ENCODE measurements around the gene PTPN2. TPM values are rescaled to one million over a fixed set of nuclear protein-coding genes. Genes with fewer than 3 reads are reported as not detected.

Gene PTPN2
- total RNA-seq, 1 experiment from 2014 or later: 58.1 TPM

- TF ChIP-seq, protein P1, sequence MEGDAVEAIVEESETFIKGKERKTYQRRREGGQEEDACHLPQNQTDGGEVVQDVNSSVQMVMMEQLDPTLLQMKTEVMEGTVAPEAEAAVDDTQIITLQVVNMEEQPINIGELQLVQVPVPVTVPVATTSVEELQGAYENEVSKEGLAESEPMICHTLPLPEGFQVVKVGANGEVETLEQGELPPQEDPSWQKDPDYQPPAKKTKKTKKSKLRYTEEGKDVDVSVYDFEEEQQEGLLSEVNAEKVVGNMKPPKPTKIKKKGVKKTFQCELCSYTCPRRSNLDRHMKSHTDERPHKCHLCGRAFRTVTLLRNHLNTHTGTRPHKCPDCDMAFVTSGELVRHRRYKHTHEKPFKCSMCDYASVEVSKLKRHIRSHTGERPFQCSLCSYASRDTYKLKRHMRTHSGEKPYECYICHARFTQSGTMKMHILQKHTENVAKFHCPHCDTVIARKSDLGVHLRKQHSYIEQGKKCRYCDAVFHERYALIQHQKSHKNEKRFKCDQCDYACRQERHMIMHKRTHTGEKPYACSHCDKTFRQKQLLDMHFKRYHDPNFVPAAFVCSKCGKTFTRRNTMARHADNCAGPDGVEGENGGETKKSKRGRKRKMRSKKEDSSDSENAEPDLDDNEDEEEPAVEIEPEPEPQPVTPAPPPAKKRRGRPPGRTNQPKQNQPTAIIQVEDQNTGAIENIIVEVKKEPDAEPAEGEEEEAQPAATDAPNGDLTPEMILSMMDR (IDR thresholded peaks at IDR 0.05; ENCODE audit: unreplicated experiment): no peak
- H3K4me3 Mint-ChIP-seq (ENCODE audit: low read depth, unreplicated experiment): no peak overlapping the region
- no peak for DNase-seq
- intact Hi-C loops (cut with micrococcal nuclease; ENCODE audit: unreplicated experiment): no loop called here
- BruUV-seq (replicated peaks): no TSS peak
- H3K36me3 Mint-ChIP-seq (ENCODE audit: insufficient read depth, unreplicated experiment): no peaks in the 10 kb centered on the region
- H3K4me1 Mint-ChIP-seq (ENCODE audit: low read depth, unreplicated experiment): no peaks in the 10 kb centered on the region
- CTCF ChIA-PET: no interaction called here
- peaks cover 11% of the 10 kb centered on the region for H3K27me3 Mint-ChIP-seq (ENCODE audit: unreplicated experiment)
- no peaks in the 10 kb centered on the region for H3K9me3 Mint-ChIP-seq (ENCODE audit: low read depth, unreplicated experiment)
- H3K27ac Mint-ChIP-seq (ENCODE audit: unreplicated experiment): no peak overlapping the region
Observed at GRCh38 chr18:12754511-12754910, 129.5 kb downstream of the PTPN2 start.

- Mint-ChIP-seq H3K9me3 (ENCODE audit: low read depth, unreplicated experiment) (no peaks in the 10 kb centered on the region), H3K27ac (ENCODE audit: unreplicated experiment) (no peak overlapping the region)
- TF ChIP-seq, protein P1 (IDR thresholded peaks at IDR 0.05; ENCODE audit: unreplicated experiment): no peak
Observed at GRCh38 chr18:12751891-12752290, 132.1 kb downstream of the PTPN2 start.

DNA sequence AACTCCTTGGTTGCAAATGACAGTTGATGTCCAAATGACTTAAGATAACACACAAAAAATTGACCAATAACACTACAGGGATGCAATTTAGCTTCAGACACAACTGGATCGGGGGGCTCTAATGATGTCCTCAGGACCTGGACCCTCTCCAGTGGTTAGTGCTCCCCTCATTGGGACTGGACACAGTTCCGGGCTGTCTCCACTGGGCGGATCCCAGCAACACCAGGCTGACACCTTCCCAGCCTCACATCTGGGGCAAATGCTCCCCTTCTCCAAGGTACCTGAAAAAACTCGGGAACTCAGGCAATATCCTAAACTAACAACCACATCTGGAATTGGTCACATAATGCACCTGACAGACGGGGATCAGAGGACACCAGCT lies 132.5 kb downstream of the PTPN2 start:
- Mint-ChIP-seq H3K4me1 (ENCODE audit: low read depth, unreplicated experiment) (no peaks in the 10 kb centered on the region), H3K4me3 (ENCODE audit: low read depth, unreplicated experiment) (no peak overlapping the region), H3K27ac (ENCODE audit: unreplicated experiment) (no peak overlapping the region), H3K9me3 (ENCODE audit: low read depth, unreplicated experiment) (no peaks in the 10 kb centered on the region), H3K36me3 (ENCODE audit: insufficient read depth, unreplicated experiment) (no peaks in the 10 kb centered on the region), H3K27me3 (ENCODE audit: unreplicated experiment) (peaks cover 20% of the 10 kb centered on the region)
- DNase-seq: no peak
- intact Hi-C loops (cut with micrococcal nuclease; ENCODE audit: unreplicated experiment): no loop called here
- CTCF ChIA-PET: no interaction called here
- TF ChIP-seq, protein P1 (IDR thresholded peaks at IDR 0.05; ENCODE audit: unreplicated experiment): no peak
- no TSS peak for BruUV-seq (replicated peaks)

More at GRCh38 chr18:12751891-12752290, 132.1 kb downstream of the PTPN2 start:
- CTCF ChIA-PET: no interaction called here
- no peak for DNase-seq
- H3K4me1 Mint-ChIP-seq (ENCODE audit: low read depth, unreplicated experiment): no peaks in the 10 kb centered on the region
- H3K27me3 Mint-ChIP-seq (ENCODE audit: unreplicated experiment): peaks cover 20% of the 10 kb centered on the region
- BruUV-seq (replicated peaks): no TSS peak
- H3K36me3 Mint-ChIP-seq (ENCODE audit: insufficient read depth, unreplicated experiment): no peaks in the 10 kb centered on the region
- intact Hi-C loops (cut with micrococcal nuclease; ENCODE audit: unreplicated experiment): no loop called here
- H3K4me3 Mint-ChIP-seq (ENCODE audit: low read depth, unreplicated experiment): no peak overlapping the region

DNA sequence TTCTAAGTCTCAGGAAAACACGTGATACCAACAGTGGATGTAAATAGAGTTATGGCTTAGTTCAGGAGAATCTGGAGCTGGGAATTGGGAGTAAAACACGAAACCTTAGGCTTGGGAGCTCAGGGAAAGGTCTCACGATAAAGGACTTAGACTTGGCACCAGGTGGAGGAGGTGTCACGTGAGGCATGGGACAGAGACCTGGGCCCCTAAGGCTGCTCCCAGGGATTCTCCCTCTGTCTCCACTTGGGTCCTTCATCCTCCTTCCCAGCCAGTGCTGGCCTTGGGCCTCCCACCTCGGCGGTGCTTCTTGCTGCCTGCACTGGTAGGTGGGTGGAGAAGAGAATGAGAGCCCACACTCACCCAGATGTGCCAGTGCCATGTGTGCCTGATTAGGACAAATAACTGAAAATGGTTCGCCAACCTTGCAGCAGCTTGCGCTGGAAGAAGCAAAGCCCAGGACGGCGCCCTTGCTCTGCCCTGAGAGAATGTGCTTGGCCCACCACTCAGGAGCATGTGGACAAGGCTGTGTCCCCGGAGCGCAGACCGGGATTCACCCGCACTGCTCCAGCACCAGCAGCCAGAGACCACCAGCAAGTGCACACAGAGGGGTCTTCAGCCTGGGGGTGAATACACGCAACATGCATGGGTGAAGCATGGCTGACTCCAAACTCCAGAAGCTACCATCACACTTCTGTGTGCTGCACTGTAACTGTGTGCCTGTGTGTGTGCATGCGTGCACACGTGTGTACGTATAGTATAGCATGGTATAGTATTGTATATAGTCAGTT lies 133.1 kb downstream of the PTPN2 start:
- peaks cover 20% of the 10 kb centered on the region for H3K27me3 Mint-ChIP-seq (ENCODE audit: unreplicated experiment)
- TF ChIP-seq, protein P1 (IDR thresholded peaks at IDR 0.05; ENCODE audit: unreplicated experiment): no peak
- H3K9me3 Mint-ChIP-seq (ENCODE audit: low read depth, unreplicated experiment): no peaks in the 10 kb centered on the region
- intact Hi-C loops (cut with micrococcal nuclease; ENCODE audit: unreplicated experiment): no loop called here
- no TSS peak for BruUV-seq (replicated peaks)
- no peak overlapping the region for H3K4me3 Mint-ChIP-seq (ENCODE audit: low read depth, unreplicated experiment)
- H3K27ac Mint-ChIP-seq (ENCODE audit: unreplicated experiment): no peak overlapping the region
- no peaks in the 10 kb centered on the region for H3K4me1 Mint-ChIP-seq (ENCODE audit: low read depth, unreplicated experiment)
- H3K36me3 Mint-ChIP-seq (ENCODE audit: insufficient read depth, unreplicated experiment): no peaks in the 10 kb centered on the region
- CTCF ChIA-PET: no interaction called here
- DNase-seq: no peak
